ENCODE data around the gene CD276.

CD276 gene

DNA sequence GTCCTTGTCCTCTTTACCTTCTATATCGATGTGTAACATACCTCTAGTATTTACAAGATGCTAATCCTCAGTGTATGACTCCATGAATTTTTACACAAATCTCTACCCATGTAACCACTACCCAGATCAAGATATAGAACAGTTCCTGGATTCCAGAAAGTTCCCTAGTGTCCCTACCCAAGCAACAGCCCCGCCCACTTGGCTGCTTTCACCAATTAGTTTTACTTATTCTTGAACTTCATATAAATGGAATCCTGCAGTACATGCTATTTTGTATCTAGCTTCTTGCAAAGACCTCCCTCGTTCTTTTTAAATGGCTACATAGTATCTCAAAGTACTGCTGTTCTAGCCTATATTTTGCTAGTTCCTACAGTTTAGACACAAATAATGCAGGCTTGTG lies 33.0 kb downstream of the CD276 start:
- TF ChIP-seq, protein P1, sequence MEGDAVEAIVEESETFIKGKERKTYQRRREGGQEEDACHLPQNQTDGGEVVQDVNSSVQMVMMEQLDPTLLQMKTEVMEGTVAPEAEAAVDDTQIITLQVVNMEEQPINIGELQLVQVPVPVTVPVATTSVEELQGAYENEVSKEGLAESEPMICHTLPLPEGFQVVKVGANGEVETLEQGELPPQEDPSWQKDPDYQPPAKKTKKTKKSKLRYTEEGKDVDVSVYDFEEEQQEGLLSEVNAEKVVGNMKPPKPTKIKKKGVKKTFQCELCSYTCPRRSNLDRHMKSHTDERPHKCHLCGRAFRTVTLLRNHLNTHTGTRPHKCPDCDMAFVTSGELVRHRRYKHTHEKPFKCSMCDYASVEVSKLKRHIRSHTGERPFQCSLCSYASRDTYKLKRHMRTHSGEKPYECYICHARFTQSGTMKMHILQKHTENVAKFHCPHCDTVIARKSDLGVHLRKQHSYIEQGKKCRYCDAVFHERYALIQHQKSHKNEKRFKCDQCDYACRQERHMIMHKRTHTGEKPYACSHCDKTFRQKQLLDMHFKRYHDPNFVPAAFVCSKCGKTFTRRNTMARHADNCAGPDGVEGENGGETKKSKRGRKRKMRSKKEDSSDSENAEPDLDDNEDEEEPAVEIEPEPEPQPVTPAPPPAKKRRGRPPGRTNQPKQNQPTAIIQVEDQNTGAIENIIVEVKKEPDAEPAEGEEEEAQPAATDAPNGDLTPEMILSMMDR (IDR thresholded peaks at IDR 0.05; ENCODE audit: low read depth, low read length, missing control alignments): no peak
- no peak overlapping the region for H3K27ac ChIP-seq
- no peaks in the 10 kb centered on the region for H3K27me3 ChIP-seq (replicated peaks)
- peaks cover 19% of the 10 kb centered on the region for H3K36me3 ChIP-seq (replicated peaks)
- no peak overlapping the region for H3K4me3 ChIP-seq (ENCODE audit: low read depth, low read length)
- DNase-seq: no peak
- in situ Hi-C loops (cut with HindIII; ENCODE audit: low pct_ligation_motif_present, low sequenced_read_pairs): no loop called here

DNA sequence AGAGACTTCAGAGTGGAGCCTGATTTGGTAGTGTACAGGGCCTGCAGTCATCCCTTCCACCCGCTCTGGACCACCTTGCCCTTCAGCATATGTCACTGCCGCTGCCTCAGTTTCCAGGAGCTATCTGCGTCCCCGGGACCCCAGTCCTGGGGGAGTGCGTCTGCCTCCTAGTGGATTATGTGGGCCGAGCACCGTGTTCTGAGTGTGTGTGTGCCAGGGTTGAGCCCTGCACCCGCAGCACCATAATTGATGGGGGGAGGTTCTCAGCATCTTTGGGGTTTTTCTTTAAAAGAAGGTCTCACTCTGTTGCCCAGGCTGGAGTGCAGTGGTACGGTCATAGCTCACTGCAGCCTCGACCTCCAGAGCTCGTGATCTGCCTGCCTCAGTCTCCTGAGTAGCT lies 33.6 kb downstream of the CD276 start:
- Histone ChIP-seq H3K4me3 (ENCODE audit: low read depth, low read length) (no peak overlapping the region), H3K27ac (no peak overlapping the region), H3K27me3 (replicated peaks) (no peaks in the 10 kb centered on the region), H3K36me3 (replicated peaks) (peaks cover 13% of the 10 kb centered on the region)
- in situ Hi-C loops (cut with HindIII; ENCODE audit: low pct_ligation_motif_present, low sequenced_read_pairs): no loop called here
- DNase-seq: no peak
- TF ChIP-seq, protein P1 (IDR thresholded peaks at IDR 0.05; ENCODE audit: low read depth, low read length, missing control alignments): peak; percentile 54

DNA sequence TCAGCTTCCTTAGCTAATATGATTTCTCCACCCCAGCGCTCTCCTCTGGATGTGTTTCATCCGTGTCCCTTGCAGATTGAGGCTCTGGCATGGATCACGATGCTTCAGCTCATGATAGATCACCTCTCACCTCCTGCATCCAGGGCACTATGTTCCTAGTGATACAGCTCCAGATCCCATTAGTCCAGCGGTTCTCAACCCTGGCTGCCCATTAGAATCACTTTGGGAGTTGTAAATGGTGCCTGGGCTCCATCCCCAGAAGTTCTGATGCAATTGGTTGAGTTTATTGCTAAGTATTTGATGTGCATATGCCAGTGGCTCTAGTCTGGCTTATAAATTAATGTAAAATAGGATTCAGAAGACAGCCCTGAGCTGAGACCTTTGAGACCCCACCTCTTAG lies 34.5 kb downstream of the CD276 start:
- no peak overlapping the region for H3K27ac ChIP-seq
- no peaks in the 10 kb centered on the region for H3K27me3 ChIP-seq (replicated peaks)
- in situ Hi-C loops (cut with HindIII; ENCODE audit: low pct_ligation_motif_present, low sequenced_read_pairs): no loop called here
- TF ChIP-seq, protein P1 (IDR thresholded peaks at IDR 0.05; ENCODE audit: low read depth, low read length, missing control alignments): no peak
- DNase-seq: no peak
- H3K36me3 ChIP-seq (replicated peaks): peaks cover 4% of the 10 kb centered on the region
- H3K4me3 ChIP-seq (ENCODE audit: low read depth, low read length): no peak overlapping the region

DNA sequence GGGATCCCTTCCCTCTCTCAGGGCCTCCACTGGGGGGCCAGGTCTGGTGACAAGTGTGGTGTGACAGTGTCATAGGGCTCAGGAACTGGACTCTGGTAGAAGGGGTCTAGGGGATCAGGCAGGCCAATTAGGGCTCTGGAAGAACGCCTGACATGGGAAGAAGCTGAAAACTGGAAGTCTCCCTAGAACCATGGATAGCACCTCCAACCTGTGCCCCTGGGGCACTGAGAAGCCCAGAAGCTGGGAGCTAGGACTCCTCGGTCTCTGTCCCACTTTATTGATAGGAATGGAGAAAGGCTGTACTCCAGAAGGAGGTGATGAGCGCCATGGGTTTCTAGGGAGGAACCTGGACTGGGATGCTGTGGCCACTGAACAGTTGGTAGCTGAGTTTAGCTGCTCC lies 38.2 kb downstream of the CD276 start:
- Histone ChIP-seq H3K36me3 (replicated peaks) (no peaks in the 10 kb centered on the region), H3K27ac (no peak overlapping the region), H3K27me3 (replicated peaks) (no peaks in the 10 kb centered on the region), H3K4me3 (ENCODE audit: low read depth, low read length) (no peak overlapping the region)
- no peak for DNase-seq
- in situ Hi-C loops (cut with HindIII; ENCODE audit: low pct_ligation_motif_present, low sequenced_read_pairs): no loop called here
- TF ChIP-seq, protein P1 (IDR thresholded peaks at IDR 0.05; ENCODE audit: low read depth, low read length, missing control alignments): no peak

DNA sequence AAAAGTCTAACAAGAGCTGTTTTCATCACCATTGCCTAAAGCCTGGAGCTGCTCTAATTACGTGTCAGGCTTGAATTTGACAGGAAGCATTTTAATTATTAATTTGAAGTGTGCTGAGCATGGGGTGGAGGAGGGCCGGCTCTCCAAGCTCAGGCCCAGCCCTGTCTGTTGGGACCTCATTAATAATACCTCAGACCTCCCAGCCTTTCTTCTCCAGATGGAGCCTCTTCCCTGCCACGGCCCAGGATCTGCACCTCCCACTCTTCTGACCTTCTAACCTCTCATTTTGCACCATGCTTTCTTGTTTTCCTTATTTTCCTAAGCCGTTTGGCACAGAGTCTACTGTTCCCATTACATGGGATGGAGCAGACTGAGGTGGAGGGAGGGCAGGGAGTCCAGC lies 39.0 kb downstream of the CD276 start:
- no peaks in the 10 kb centered on the region for H3K36me3 ChIP-seq (replicated peaks)
- H3K4me3 ChIP-seq (ENCODE audit: low read depth, low read length): no peak overlapping the region
- no peak overlapping the region for H3K27ac ChIP-seq
- no peaks in the 10 kb centered on the region for H3K27me3 ChIP-seq (replicated peaks)
- DNase-seq: no peak
- in situ Hi-C loops (cut with HindIII; ENCODE audit: low pct_ligation_motif_present, low sequenced_read_pairs): no loop called here
- TF ChIP-seq, protein P1 (IDR thresholded peaks at IDR 0.05; ENCODE audit: low read depth, low read length, missing control alignments): no peak

DNA sequence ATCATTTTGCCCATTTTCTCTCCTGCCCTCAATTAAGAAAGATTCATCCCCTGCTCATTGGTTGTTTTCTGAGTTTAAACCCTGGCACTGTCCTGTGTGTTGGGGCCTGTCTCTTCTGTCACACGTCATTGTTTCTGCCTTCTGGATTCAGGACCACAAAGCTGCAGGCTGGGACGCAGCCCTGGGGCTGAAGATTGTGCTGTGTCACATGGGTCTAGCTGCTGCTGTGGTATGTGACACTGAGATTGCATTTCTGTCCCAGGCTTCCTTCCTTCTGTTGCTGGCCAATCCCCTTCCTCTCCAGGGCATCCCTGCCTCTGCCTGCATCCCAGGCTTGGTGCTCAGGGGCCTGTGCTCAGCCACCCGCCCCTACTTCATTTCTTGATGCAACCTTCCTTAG lies 40.0 kb downstream of the CD276 start:
- TF ChIP-seq, protein P1 (IDR thresholded peaks at IDR 0.05; ENCODE audit: low read depth, low read length, missing control alignments): no peak
- in situ Hi-C loops (cut with HindIII; ENCODE audit: low pct_ligation_motif_present, low sequenced_read_pairs): no loop called here
- H3K4me3 ChIP-seq (ENCODE audit: low read depth, low read length): no peak overlapping the region
- no peak for DNase-seq
- no peak overlapping the region for H3K27ac ChIP-seq
- H3K27me3 ChIP-seq (replicated peaks): no peaks in the 10 kb centered on the region
- H3K36me3 ChIP-seq (replicated peaks): no peaks in the 10 kb centered on the region

All from brain microvascular endothelial cell (primary cell).